ENCODE data around the gene HDAC4.

DNA sequence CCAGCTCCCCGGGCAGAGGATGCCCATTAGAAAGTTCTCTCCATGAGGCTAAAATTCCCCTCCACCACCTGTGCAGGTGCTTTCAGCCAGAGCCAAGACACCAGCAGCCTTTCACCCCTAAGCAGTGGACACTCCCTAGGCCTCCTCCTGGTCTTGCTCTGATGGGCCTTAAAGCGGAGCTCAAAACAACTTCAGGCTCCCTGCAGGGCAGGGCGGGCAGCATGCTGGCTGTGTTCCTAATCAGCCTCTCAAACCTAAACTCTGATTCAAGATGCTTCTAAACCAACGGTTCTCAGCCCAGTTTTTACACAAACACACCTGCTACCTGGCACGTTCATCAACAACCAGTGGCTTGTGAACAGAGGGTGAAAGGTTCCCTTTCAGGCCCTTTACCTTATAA is 298.6 kb downstream of the HDAC4 start:
- TF ChIP-seq KDM1A (IDR thresholded peaks at IDR 0.05; ENCODE audit: borderline replicate concordance, low read length) (no peak), POLR2AphosphoS5 (IDR thresholded peaks at IDR 0.05; ENCODE audit: low read depth, low read length) (no peak), CTCF (IDR thresholded peaks at IDR 0.05; ENCODE audit: control extremely low read depth in 1 of 3, insufficient read depth in 1 of 3, low read depth in 1 of 3, low read length in 3 of 3) (no peak), SP1 (IDR thresholded peaks at IDR 0.05; ENCODE audit: low read depth, low read length) (no peak), TEAD4 (IDR thresholded peaks at IDR 0.05; ENCODE audit: low read depth, low read length) (no peak), KDM5A (IDR thresholded peaks at IDR 0.05; ENCODE audit: low read length) (no peak), RAD21 (IDR thresholded peaks at IDR 0.05 in 1 of 2, conservative IDR thresholded peaks at IDR 0.05 in 1 of 2; ENCODE audit: low read depth in 2 of 2, low read length in 2 of 2) (no peak), HDAC6 (IDR thresholded peaks at IDR 0.05; ENCODE audit: low read depth, low read length) (no peak), POLR2A (IDR thresholded peaks at IDR 0.05; ENCODE audit: control extremely low read depth in 1 of 2, low read depth in 2 of 2, low read length in 2 of 2) (no peak), SIX5 (IDR thresholded peaks at IDR 0.05; ENCODE audit: low read depth, low read length) (no peak), SUZ12 (IDR thresholded peaks at IDR 0.05; ENCODE audit: low read length) (no peak), ZNF274 (IDR thresholded peaks at IDR 0.05; ENCODE audit: borderline replicate concordance, extremely low read depth, low read length) (no peak), CBX8 (IDR thresholded peaks at IDR 0.05; ENCODE audit: borderline replicate concordance, low read depth, low read length) (no peak), CHD2 (IDR thresholded peaks at IDR 0.05; ENCODE audit: low read length) (no peak)

All from H1 (cell line).